GM19099 (cell line): ENCODE measurements around the gene POLR2H.

ENCODE experiments used
- POLR2A ChIP-seq: IDR thresholded peaks from 3 replicates; pipeline ENCODE4 v1.6.1; 2011; ENCODE audit warnings: low read depth; ENCODE audit not compliant: insufficient read length; ENCODE audit errors: extremely low read depth

The POLR2H gene

DNA sequence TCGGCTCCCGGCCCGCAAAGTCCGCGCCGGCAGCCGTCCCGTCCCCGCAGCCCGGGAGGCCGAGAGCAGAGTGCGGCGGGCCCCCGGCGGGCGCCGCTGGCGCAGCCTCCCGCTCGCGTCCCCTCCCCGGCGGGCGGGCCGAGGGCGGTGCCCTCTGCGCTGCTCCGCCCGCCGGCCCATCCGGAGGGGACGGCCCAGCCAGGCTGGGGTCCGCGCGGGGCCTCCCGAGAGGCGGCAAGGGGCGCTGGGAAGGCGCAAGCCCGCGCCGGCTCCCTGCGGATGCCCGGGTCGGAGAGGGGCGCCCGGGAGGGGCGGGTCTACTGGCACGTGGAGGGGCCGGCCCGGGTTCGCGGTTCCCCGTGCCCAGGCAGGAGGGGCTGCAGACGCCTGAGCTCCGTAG, at the start of gene POLR2H, which contains the start of gene CLCN2:
TSS of gene POLR2H (plus strand) at position 179 of the 400 bp plus-strand sequence. CDS start 1,783 bp downstream, outside the sequence.
TSS of gene CLCN2 (minus strand) at position 74 of the 400 bp plus-strand sequence. CDS start 126 bp downstream, outside the sequence.
- TF ChIP-seq POLR2A = peak; percentile 49

DNA sequence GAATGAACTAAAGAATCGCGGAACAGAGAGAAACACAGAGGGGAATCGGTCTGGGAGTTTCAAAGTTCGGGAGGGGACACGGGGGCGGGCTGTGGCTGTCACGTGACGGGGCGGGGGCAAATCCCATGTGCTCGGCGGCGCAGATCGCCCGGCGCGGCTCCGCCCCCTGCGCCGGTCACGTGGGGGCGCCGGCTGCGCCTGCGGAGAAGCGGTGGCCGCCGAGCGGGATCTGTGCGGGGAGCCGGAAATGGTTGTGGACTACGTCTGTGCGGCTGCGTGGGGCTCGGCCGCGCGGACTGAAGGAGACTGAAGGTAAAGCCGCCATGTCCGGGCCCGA, 47.2 kb upstream of the POLR2H start, which contains the start of gene EIF4G1:
TSS of gene EIF4G1 (plus strand) at position 244 of the 337 bp plus-strand sequence. CDS start 1,191 bp downstream, outside the sequence.
- TF ChIP-seq POLR2A = peak; percentile 82

DNA sequence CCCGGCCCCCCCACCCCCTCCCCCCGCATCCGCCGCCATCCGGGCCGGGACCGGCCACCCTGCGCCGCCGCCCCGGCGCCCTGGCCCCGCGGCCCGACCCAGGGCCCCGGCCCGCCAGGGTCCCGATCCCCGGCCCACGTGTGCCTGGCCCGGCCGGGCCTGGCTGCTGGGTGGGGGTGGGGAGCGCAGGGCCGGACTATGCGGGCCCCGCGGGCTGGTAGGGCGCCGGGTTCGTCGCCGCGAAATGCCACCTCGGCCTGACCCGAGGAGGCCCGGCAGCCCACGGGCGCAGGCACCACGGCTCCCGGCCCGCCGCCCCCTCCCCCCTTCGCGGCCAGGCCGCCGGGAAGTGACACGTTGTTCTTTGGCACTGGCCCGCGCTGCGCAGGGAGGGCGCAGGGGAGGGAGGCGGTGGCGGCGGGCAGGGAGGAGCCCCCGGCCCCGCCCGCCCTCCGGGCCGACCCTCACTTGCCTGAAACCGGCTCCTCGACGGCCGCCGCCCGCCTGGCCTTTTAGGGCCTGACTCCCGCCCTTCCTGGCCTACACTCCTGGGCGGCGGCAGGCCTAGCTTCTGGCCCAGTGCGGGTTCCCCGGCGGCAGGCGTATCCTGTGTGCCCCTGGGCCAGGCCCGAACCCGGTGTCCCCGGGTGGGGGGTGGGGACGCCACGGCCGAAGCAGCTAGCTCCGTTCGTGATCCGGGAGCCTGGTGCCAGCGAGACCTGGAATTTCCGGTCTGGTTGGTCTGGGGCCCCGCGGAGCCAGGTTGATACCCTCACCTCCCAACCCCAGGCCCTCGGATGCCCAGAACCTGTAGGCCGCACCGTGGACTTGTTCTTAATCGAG, 46.6 kb upstream of the POLR2H start:
- TF ChIP-seq POLR2A = no peak

DNA sequence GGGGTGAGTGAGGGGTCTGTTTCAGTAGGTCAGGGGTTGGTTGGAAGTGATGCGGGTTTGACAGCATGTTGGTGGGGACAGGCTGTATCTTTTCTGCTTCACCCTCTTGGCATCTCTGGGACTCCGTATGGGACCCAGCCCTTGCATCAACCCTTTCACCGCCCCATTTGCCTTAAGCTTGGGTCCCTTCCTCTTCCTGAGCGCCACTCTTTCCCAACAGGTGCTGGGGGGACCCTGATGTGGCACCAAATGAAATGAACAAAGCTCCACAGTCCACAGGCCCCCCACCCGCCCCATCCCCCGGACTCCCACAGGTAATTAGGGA, 46.0 kb upstream of the POLR2H start:
- TF ChIP-seq POLR2A = no peak

DNA sequence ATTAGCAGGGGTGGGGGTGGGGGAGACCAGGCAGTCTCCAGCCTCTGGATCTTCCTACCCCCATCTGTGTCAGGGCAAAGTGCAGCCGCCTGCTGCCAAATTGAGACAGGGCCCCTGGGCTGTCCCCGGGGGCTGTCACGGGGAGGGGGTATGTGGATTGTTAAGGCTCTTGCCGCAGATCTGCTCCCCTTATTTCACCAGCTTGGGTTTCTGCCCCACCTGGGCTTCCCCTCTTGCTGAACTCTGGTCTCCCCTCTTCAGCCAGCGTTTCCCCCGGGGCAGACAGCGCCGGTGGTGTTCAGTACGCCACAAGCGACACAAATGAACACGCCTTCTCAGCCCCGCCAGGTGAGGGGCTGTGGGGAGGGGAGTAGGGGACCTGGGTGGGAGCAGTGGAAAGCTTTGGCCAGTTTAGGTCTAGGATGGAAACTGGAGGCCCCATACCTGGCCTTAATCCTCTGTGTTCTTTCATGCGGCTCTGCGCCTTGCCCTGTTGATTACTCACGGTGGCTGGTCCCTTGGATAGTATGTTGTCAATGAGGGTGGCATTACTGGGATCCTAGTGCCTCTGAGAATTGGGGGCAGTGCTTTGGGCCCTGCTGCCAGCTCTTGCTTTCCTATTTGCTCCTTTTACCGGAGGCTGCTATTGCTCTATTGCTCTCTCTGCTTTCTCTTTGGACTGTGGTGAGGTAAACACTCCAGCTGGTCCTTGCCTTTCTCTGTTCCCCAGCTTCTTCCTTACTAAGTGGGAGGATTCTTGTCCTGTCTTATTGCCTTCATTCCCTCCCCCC, 45.4 kb upstream of the POLR2H start:
- TF ChIP-seq POLR2A = no peak

DNA sequence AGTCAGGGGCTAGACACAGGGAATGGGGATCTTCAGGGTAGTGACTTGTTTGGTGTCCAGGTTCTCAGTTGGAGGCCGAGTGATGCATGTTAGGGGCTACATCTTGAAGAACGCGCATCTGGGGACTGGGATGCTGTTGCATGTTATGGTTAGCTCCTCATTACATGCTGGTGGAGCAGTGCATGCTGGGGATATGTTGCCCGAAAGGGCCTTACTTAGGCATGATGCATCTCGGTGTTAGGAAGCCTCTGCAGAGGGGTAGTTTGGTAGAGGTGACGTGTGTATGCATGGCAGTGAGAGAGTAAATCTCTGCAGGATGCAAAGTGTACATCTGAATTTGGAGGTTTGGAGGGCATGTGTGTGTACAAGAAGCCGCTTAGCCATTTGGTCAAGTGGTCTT, 44.7 kb upstream of the POLR2H start:
- TF ChIP-seq POLR2A = no peak

DNA sequence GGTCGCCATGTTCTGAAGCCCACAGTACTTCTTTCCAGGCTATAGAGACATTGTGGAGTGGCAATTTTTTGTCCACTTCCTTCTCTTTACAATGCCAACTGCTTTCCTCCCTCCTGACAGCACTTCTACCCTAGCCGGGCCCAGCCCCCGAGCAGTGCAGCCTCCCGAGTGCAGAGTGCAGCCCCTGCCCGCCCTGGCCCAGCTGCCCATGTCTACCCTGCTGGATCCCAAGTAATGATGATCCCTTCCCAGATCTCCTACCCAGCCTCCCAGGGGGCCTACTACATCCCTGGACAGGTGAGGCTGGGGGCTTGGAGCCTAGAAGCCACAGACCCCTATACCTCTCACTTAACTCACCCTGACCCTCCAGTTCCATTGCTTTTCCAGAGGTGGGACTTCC, 44.3 kb upstream of the POLR2H start:
- no peak for TF ChIP-seq POLR2A

DNA sequence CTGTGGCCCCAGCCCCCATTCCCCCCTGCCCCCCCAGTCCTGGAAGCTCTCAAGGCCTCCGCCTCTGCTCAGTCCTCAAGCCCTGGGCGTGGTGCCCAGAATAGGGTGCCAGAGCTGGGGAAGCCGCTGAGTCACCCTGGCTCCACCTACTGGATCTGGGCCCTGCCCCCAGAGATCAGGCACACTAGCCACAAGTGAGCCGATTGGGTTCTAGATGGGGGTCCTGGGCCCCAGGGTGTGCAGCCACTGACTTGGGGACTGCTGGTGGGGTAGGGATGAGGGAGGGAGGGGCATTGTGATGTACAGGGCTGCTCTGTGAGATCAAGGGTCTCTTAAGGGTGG, 41.4 kb upstream of the POLR2H start:
- no peak for TF ChIP-seq POLR2A

DNA sequence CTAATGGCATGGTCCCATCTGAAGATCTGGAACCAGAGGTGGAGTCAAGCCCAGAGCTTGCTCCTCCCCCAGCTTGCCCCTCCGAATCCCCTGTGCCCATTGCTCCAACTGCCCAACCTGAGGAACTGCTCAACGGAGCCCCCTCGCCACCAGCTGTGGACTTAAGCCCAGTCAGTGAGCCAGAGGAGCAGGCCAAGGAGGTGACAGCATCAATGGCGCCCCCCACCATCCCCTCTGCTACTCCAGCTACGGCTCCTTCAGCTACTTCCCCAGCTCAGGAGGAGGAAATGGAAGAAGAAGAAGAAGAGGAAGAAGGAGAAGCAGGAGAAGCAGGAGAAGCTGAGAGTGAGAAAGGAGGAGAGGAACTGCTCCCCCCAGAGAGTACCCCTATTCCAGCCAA, 39.8 kb upstream of the POLR2H start:
- TF ChIP-seq POLR2A = no peak

DNA sequence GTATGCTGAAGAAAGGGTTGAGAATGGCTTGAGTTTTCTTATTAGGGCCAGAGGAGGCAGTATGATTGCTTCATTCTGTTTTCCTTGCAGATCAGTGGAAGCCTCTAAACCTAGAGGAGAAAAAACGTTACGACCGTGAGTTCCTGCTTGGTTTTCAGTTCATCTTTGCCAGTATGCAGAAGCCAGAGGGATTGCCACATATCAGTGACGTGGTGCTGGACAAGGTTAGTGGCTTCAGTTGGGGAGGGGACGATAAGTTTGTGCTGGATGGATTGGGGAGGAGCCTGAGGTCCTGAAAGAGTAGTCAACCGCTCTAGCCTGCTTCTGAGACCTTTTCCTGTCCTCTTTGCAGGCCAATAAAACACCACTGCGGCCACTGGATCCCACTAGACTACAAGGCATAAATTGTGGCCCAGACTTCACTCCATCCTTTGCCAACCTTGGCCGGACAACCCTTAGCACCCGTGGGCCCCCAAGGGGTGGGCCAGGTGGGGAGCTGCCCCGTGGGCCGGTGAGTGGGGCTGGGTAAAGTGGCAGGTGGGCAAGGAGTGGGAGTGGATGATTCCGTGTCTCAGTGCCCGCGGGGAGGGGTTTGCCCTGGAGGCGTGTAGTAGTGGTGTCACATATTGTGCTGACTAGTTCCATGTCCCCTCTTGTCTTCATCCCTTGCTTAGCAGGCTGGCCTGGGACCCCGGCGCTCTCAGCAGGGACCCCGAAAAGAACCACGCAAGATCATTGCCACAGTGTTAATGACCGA, 38.6 kb upstream of the POLR2H start:
- TF ChIP-seq POLR2A = no peak

DNA sequence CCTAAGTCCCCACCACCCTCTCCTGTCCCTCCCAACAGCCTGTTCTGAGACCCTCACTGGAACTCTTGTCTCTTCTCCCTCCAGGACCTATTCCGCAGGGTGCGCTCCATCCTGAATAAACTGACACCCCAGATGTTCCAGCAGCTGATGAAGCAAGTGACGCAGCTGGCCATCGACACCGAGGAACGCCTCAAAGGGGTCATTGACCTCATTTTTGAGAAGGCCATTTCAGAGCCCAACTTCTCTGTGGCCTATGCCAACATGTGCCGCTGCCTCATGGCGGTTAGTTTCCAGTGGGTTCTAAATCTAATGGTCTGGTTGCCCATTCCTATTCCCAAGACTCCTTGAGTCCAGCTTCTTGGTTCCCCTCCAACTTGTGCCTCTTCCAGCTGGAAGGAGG, 37.8 kb upstream of the POLR2H start:
- no peak for TF ChIP-seq POLR2A

DNA sequence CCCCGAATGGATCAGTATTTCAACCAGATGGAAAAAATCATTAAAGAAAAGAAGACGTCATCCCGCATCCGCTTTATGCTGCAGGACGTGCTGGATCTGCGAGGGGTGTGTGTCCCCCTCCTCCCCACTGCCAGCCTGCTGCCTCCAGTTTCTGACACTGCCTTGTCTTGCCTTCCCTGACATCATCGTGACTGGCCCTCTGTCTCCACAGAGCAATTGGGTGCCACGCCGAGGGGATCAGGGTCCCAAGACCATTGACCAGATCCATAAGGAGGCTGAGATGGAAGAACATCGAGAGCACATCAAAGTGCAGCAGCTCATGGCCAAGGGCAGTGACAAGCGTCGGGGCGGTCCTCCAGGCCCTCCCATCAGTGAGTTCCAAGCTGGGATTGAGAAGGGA, 36.2 kb upstream of the POLR2H start:
- no peak for TF ChIP-seq POLR2A

DNA sequence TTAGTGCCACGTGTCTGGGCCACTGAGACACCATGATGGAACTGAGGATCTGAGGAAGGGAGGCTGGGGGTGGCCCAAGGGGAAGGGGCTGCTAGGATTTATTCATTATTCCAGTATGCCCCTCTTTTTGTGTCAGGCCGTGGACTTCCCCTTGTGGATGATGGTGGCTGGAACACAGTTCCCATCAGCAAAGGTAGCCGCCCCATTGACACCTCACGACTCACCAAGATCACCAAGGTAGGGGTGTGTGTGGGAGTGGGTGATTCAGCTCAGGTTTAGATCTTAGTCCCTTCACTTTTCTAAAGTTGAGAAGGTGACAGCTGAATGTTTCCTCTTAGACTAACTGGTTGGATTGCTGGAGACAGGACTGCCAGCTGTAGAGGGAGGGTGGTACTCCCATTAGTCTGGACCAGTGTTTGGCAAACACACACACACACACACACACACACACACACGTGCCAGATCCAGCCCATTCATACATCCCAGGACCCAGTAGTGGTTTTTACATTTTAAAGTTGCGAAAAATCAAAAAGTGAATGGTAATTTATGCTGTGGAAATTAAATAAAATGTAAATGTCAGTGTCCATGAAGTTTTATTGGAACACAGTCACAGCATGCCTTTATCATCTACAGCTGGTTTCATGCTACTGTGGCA, 35.7 kb upstream of the POLR2H start:
- no peak for TF ChIP-seq POLR2A

DNA sequence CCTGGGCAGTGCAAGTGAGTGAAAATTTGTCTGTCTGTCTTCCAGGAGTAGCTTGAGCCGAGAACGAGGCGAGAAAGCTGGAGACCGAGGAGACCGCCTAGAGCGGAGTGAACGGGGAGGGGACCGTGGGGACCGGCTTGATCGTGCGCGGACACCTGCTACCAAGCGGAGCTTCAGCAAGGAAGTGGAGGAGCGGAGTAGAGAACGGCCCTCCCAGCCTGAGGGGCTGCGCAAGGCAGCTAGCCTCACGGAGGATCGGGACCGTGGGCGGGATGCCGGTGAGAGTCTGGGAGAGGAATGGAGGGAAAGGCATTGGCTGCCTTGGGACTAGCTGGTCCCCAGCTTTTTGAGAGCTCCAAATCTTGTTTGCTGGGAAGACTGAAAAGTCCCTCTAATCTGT, 34.3 kb upstream of the POLR2H start:
- TF ChIP-seq POLR2A = no peak

DNA sequence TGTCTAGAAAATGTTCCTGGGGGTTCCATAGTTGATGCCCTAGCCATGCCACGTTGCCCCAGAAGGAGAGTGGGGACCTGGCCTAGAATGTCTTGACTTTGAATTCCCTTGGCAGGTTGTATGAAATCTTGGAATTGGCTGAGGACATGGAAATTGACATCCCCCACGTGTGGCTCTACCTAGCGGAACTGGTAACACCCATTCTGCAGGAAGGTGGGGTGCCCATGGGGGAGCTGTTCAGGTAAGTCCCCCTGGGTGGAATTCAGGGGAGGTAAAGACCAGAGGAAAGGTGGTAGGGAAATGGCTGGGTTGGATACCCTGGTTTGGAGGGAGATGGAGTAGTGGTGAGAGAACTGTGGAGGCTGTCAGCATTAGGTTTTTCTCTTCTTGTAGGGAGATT, 33.0 kb upstream of the POLR2H start:
- TF ChIP-seq POLR2A = no peak
